ENCODE data around the gene ZRSR2.

Gene ZRSR2

DNA sequence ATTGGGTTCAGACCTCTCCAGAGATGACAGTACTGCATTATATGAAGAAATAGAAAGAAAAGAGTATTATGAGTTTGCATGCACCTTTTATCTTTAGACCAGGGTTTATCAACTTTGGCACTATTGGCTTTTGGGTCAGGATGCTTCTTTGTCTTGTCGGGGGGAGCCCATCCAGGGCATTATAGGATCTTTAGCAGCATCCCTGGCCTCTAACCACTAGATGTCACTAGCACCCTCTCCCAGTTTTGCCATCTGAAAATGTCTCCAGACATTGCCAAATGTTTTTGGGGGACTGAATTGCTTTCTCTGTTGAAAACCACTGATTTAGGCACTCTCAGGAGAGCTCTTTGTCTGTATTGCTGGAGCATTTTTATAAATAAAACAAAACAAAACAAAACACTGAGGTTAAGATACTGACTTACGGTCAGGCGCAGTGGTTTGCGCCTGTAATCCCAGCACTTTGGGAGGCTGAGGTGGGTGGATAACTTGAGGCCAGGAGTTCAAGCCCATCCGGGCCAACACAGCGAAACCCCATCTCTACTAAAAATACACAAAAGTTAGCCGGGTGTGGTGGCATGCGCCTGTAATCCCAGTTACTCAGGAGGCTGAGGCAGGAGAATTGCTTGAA, 28.6 kb upstream of the ZRSR2 start:
- H3K36me3 Mint-ChIP-seq, result peaks cover 0 to 8% of the 10 kb centered on the region in 2 donors
- H3K4me1 Mint-ChIP-seq, result peaks cover 4 to 5% of the 10 kb centered on the region in 2 donors
- DNase-seq (peak; percentile 16), ATAC-seq (replicated peaks) (peak; percentile 48 to 73)
- no peaks in the 10 kb centered on the region for H3K27me3 Mint-ChIP-seq
- no peak overlapping the region for H3K27ac Mint-ChIP-seq
- H3K9me3 Mint-ChIP-seq, result no peaks in the 10 kb centered on the region
- no peak overlapping the region for H3K4me3 Mint-ChIP-seq

DNA sequence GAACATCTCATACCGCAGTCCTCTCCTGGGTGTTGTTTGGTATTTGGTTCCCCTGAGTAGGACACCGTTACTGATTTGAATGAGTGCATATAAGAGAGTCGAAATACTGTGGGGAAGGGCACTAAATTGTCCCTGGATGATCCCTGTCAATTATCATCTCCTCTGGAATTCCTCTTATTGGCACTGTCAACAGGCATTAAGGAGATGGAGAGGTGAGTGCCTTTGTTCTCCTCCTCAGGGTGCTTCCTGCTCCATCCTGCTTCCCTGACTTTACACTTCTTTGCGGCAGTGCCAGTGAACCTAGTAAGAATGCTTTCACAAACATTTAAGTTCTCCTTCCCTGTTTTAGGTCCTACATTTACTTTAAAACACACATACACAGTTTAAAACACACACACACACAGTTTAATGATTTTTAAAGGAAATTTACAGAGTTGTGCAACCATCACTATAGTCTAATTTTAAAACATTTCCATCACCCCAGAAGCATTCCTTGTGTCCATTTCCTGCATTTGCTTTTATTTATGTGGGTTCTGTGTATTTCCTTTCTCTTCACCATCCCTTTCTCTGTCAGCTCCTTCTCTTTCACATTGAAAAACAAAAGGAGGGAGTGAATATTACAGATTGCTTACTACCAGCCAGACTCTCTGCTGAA, 20.9 kb upstream of the ZRSR2 start:
- H3K9me3 Mint-ChIP-seq, result no peaks in the 10 kb centered on the region
- ATAC-seq (replicated peaks), result no peak

DNA sequence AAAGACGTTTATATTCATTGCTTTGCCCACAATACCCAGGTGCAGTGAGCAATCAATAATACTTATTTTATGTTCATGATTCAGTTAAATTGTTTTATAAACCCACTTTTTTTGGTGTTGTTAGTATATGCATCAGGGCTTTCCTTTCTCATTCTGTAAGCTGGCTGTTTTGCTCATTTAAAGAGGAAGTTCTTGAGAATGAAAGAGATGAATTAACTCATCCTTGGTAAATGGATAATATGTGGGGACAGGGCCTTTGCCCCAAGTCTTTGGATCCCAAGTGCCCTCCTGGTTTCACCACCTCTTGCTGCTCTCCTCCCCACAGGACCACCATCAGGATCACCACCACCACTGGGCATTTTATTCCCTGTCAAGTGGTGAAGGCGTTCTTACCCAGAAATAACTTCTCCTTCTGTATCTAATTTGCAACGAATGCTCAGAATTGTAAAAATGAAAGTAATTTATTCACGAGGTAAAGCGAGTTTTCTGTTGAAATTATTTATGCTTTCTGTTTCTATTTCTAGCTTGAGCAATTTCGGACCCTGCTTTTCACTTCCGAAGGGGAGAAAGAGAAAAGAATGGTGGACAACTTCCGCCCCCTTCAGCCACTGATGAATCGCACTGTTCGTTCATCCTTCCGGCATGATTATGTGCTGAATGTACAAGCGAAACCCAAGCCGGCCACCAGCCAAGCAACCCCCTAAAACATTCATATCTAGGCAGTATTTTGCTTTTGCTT, 8.2 kb upstream of the ZRSR2 start:
- ATAC-seq (replicated peaks) (peak; percentile 75 to 82), DNase-seq (peak; percentile 2)
- H3K4me3 Mint-ChIP-seq, result peak overlapping the region; percentile 88 to 89
- H3K27ac Mint-ChIP-seq, result peak overlapping the region; percentile 99
- no peaks in the 10 kb centered on the region for H3K27me3 Mint-ChIP-seq
- H3K9me3 Mint-ChIP-seq, result no peaks in the 10 kb centered on the region
- H3K4me1 Mint-ChIP-seq, result peaks cover 2 to 4% of the 10 kb centered on the region in 2 donors
- peaks cover 0 to 25% of the 10 kb centered on the region in 2 donors for H3K36me3 Mint-ChIP-seq

More for the DNA sequence above, 20.9 kb upstream of the ZRSR2 start:
- no peak overlapping the region for H3K27ac Mint-ChIP-seq
- no peak for DNase-seq
- H3K36me3 Mint-ChIP-seq, result peaks cover 2 to 28% of the 10 kb centered on the region in 2 donors
- peaks cover 0 to 1% of the 10 kb centered on the region in 2 donors for H3K4me1 Mint-ChIP-seq
- no peak overlapping the region for H3K4me3 Mint-ChIP-seq
- no peaks in the 10 kb centered on the region for H3K27me3 Mint-ChIP-seq

DNA sequence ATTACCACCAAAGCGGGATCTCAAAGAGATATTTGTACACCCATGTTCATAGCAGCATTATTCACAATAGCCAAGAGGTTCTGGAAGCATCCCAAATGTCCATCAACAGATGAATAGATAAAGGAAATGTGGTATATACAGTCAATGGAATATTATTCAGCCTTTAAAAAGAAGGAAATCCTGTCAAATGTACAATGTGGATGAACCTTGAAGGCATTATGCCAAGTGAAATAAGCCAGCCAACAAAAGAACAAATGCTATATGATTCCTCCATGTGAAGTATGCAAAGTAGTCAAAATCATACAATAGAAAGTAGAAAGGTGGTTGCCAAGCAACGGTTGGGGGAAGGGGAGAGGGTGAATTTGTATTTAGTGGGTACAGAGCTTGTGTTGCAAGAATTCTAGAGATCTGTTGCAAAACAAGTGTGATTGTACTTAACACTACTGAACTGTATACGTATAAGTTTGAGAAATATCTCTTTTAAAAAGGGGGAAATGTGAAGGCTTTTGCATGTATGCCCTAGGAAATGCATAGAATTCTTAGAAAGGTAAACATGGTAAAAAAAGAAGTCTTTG, 5.0 kb upstream of the ZRSR2 start:
- Mint-ChIP-seq H3K36me3 (peaks cover 0 to 14% of the 10 kb centered on the region in 2 donors), H3K9me3 (no peaks in the 10 kb centered on the region), H3K4me3 (no peak overlapping the region), H3K4me1 (peaks cover 2 to 4% of the 10 kb centered on the region in 2 donors), H3K27me3 (no peaks in the 10 kb centered on the region), H3K27ac (no peak overlapping the region)
- DNase-seq (no peak), ATAC-seq (replicated peaks) (no peak)

DNA sequence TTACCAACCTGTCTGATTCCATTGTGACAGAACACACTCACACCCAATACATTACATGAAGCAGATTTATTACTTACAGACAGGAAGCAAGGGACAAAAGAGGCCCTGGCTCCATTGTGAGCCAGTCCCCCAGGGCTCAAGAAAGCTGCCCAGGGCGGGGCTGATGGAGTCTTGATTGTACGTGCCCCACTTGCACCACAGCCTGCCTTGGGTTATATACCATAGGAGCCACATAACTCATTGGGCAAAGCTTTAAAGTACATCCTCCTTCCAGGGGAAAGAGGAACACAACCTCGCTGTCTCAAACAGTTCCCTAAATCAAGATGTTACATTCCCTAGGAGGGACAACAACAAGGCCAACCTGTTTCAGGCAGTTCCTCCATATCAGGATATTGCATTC, 3.4 kb upstream of the ZRSR2 start:
- no peak overlapping the region for H3K4me3 Mint-ChIP-seq
- H3K27me3 Mint-ChIP-seq, result no peaks in the 10 kb centered on the region
- DNase-seq (no peak), ATAC-seq (replicated peaks) (no peak)
- H3K9me3 Mint-ChIP-seq, result no peaks in the 10 kb centered on the region
- no peak overlapping the region for H3K27ac Mint-ChIP-seq
- H3K4me1 Mint-ChIP-seq, result peaks cover 2 to 4% of the 10 kb centered on the region in 2 donors
- peaks cover 0 to 14% of the 10 kb centered on the region in 2 donors for H3K36me3 Mint-ChIP-seq

DNA sequence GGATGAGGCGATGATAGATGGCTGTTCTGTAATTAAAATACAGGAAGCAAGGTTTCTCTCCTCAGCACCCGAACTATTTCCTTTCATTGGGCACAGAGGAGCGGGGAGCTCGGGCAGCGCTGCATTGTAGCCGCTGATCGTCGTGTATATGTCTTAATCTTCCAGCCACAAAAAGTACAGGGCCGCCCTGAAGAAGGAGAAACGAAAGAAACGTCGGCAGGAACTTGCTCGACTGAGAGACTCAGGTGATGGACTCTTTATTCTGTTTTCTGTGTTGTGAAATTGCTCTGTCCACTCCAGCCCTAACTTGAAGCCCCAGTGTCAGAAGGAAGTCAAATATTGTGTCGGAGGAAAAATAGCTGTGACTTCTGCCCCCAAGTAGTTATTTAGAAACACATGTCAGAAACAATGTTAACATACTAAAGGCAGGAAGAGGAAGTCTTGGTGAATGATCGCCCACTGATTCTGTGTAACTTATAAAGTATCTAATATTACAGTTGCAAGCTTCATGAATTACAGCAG, 546 bp downstream of the ZRSR2 start:
- Mint-ChIP-seq H3K4me3 (no peak overlapping the region), H3K4me1 (peaks cover 0 to 13% of the 10 kb centered on the region in 2 donors), H3K9me3 (no peaks in the 10 kb centered on the region), H3K36me3 (peaks cover 6 to 23% of the 10 kb centered on the region in 2 donors), H3K27me3 (no peaks in the 10 kb centered on the region), H3K27ac (no peak overlapping the region)
- no peak for DNase-seq
- peak; percentile 38 to 43 for ATAC-seq (replicated peaks)

DNA sequence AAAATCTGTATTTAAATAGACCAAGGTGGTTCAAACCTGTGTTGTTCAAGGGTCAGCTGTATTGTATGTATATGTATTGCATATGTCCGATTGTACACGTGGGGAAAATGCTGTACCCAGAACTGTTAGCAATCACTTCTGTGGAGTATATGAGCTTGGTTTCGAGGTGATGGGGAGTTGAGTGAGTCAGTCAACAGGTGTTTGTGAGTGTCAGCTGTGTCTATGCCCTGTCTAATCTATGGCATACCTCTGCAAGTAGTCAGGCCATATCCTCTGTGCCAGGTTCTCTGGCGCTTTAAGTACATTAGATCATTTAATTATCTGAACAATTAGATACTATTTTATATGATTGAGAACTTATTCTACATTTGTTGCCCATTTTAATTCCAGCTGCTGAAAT, 7.4 kb downstream of the ZRSR2 start:
- DNase-seq, result no peak
- ATAC-seq (replicated peaks), result no peak
- H3K4me3 Mint-ChIP-seq, result no peak overlapping the region
- H3K36me3 Mint-ChIP-seq, result peaks cover 12 to 53% of the 10 kb centered on the region in 2 donors
- H3K27me3 Mint-ChIP-seq, result no peaks in the 10 kb centered on the region
- H3K27ac Mint-ChIP-seq, result no peak overlapping the region
- no peaks in the 10 kb centered on the region for H3K9me3 Mint-ChIP-seq
- peaks cover 0 to 19% of the 10 kb centered on the region in 2 donors for H3K4me1 Mint-ChIP-seq

DNA sequence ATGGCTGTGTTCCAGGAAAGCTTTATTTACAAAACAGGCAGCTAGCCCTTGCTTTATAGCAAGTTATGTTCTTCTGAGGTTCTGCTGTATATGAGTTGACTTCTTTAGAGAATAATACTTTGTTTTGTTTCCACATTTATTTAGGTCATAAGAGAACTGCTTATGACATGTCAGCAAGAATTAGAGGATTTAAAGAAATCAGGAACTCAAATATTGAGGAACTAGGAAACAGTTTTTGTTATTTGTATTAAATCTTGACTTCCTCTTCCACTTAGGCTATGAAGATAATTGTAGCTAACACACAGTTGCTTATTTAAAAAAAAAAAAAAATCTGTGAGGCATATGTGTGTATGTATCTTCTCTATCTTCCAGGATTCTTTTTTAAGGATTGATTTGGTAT, 14.3 kb downstream of the ZRSR2 start:
- peaks cover 6 to 54% of the 10 kb centered on the region in 2 donors for H3K36me3 Mint-ChIP-seq
- H3K27ac Mint-ChIP-seq, result no peak overlapping the region
- no peak for DNase-seq
- H3K4me1 Mint-ChIP-seq, result peaks cover 6 to 14% of the 10 kb centered on the region in 2 donors
- no peaks in the 10 kb centered on the region for H3K9me3 Mint-ChIP-seq
- ATAC-seq (replicated peaks), result no peak
- no peaks in the 10 kb centered on the region for H3K27me3 Mint-ChIP-seq
- H3K4me3 Mint-ChIP-seq, result no peak overlapping the region

DNA sequence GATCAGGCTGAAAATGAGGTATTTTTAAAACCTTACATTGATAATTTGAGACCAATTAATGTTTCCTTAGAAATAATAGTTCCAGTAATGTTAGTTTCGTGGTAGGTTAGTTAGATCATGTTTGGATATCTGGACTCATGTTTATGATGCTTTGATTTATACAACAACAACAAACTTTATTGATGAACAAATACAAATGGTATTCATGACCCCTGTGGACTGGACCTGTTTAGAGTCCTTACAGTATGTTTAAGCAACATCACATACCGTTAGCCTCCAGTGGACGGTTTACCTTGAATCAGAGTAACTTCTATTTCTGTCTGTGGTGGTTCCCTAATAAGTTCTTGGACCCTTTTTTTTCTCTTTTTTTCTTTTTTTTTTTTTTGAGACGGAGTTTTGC, 18.0 kb downstream of the ZRSR2 start:
- ATAC-seq (replicated peaks) (no peak), DNase-seq (no peak)
- H3K27me3 Mint-ChIP-seq, result no peaks in the 10 kb centered on the region
- no peaks in the 10 kb centered on the region for H3K9me3 Mint-ChIP-seq
- no peak overlapping the region for H3K4me3 Mint-ChIP-seq
- H3K27ac Mint-ChIP-seq, result no peak overlapping the region
- peaks cover 7 to 14% of the 10 kb centered on the region in 2 donors for H3K4me1 Mint-ChIP-seq
- H3K36me3 Mint-ChIP-seq, result peaks cover 9 to 68% of the 10 kb centered on the region in 2 donors

DNA sequence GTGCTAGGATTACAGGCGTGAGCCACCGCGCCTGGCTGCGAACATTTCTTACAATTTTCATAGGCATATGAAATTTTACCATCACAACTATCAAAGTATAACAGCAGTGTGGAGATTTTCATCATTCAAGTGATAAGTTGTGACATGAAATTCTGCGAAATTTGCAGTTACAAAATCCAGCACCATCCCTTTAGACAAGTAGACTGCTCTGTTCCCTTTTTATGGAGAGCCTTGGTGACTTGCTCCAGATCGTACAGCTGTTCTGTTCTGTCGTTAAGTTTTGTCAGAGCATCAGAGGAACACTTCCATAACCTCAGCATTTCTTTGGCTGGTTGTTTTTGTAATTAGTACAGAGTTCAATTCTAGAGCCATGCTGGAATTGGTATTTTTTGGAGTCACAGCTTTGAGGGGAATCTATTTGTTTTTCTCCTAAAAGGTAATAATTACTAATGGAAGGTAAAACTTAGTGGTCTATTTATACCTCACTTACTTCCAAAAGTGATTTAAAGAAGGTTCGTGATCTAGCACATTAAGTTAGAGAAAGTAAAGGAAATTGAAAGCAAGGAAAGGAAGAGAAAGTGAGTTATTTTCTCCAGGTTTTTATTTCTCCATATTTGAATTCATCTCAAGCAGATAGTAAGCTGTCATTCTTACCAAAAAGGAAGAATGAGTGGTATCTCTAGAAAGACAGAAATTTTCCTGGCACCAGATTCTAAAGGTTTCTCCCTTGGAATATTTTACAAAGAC, 22.1 kb downstream of the ZRSR2 start:
- Mint-ChIP-seq H3K4me3 (no peak overlapping the region), H3K9me3 (no peaks in the 10 kb centered on the region), H3K36me3 (peaks cover 3 to 59% of the 10 kb centered on the region in 2 donors), H3K27me3 (no peaks in the 10 kb centered on the region), H3K27ac (no peak overlapping the region), H3K4me1 (peaks cover 6 to 8% of the 10 kb centered on the region in 2 donors)
- ATAC-seq (replicated peaks), result no peak
- DNase-seq, result no peak

DNA sequence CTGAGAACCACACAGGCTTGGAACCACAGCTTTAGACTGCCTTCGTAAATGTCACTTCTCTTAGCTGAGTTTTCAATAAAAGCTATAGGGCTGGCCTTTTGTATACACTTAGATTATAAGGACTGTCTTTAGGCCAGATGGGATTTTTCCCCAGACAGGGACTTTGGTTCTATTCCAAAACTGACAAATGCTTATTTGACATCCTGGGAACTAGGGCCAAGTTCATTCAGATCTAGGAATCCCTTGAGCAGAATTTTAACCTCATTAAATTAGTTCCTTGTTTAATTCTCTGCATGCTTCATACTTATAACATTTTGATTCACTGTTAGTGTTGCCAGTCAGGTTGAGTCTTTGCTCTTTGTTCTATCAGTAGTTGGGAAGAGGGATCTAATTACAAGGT, 23.1 kb downstream of the ZRSR2 start:
- H3K36me3 Mint-ChIP-seq, result peaks cover 7 to 56% of the 10 kb centered on the region in 2 donors
- no peaks in the 10 kb centered on the region for H3K9me3 Mint-ChIP-seq
- H3K4me1 Mint-ChIP-seq, result peaks cover 6 to 8% of the 10 kb centered on the region in 2 donors
- H3K27me3 Mint-ChIP-seq, result no peaks in the 10 kb centered on the region
- ATAC-seq (replicated peaks) (no peak), DNase-seq (no peak)
- no peak overlapping the region for H3K27ac Mint-ChIP-seq
- no peak overlapping the region for H3K4me3 Mint-ChIP-seq

DNA sequence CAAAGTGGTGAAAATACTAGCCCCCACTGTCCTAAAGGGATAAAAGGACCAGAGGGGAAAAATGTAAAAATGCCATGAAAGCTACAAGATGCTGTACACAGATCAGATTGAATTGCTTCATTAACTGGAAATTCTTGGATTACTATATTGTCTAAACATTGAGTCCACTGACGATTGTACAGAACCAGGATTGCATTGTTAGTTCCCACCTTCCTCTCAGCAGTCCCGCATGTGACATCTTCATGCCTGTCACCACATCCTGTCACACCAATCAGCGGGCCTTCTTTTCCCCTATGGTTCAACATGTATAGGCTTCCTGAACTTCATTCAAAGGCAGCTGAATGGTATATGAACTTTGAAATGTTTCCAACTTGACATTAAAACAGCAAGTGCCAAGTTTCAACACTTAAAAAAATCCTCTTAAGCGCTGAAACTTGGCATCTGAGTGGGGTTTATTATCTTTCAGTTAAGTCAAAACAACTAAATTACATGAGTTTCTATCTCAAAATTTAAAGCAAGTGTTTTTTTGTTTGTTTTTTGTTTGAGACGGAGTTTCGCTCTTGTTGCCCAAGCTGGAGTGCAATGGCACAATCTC, 24.6 kb downstream of the ZRSR2 start:
- no peaks in the 10 kb centered on the region for H3K9me3 Mint-ChIP-seq
- DNase-seq, result no peak
- no peak for ATAC-seq (replicated peaks)
- H3K4me1 Mint-ChIP-seq, result peaks cover 6 to 8% of the 10 kb centered on the region in 2 donors
- no peaks in the 10 kb centered on the region for H3K27me3 Mint-ChIP-seq
- no peak overlapping the region for H3K4me3 Mint-ChIP-seq
- H3K36me3 Mint-ChIP-seq, result peaks cover 9 to 50% of the 10 kb centered on the region in 2 donors
- H3K27ac Mint-ChIP-seq, result no peak overlapping the region

DNA sequence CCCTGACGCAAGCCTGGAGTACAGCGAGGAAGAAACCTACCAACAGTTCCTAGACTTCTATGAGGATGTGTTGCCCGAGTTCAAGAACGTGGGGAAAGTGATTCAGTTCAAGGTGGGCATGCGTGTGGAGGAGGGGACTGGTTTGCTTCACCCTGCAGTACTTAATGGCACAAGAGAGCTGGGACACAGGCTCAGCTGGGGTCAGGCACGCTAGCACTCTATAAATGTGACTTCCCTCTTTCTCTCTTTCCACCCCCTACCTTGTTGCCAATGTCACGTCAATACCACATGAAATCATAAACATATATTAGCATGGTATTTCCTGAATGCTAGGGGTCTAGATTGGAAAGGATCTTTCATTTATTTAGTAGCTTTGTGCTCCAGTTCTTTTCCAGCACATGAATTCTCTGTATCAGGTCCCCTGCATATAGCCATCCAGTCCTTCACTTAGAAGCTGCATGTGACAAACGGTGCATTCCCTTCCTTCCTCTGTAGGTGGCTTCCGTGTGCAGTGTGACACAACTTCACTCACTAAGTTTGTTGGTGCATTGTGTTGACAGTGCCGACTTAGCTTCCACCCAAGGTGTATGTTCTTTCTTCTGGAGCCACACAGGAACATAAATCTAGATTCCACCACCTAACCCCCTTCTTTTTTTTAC, 25.6 kb downstream of the ZRSR2 start:
- ATAC-seq (replicated peaks) (peak; percentile 78 to 85), DNase-seq (no peak)
- Mint-ChIP-seq H3K9me3 (no peaks in the 10 kb centered on the region), H3K4me3 (no peak overlapping the region), H3K4me1 (peaks cover 6 to 8% of the 10 kb centered on the region in 2 donors), H3K36me3 (peaks cover 15 to 57% of the 10 kb centered on the region in 2 donors), H3K27me3 (no peaks in the 10 kb centered on the region), H3K27ac (peak overlapping the region; percentile 73)
